Sciatic nerve (tissue), 2 donors: ENCODE data around the gene CENPX. TPM values are rescaled to one million over a fixed set of nuclear protein-coding genes. Genes with fewer than 3 reads are reported as not detected.
"Not testable (repeated sequence)": the region's sequence is repeated elsewhere in the genome, so short reads cannot be mapped to it uniquely, and the experiment has no call there.

Experiments used
- ATAC-seq: fragments of 200-7000 bp; cut with Tn5 transposase; one replicate; pipeline ENCODE4 v1.9.1; 2020; ENCODE audit warnings: mild to moderate bottlenecking, moderate library complexity
- DNase-seq: peaks from one replicate; pipeline ENCODE4 v3.0.0-alpha.2; 2020; ENCODE audit warnings: low spot score
- intact Hi-C: fragments of 100-400 bp; cut with DNase I; formaldehyde crosslinking; loops from one replicate; pipeline ENCODE4 v1.14.2; 2022
- total RNA-seq: library from RNA; stranded (reverse); fragmentation: NEBNext Ultra II Directional; extraction: Animal tissue kit (Norgen Biotek cat#: 25700); gene quantifications from one replicate; pipeline ENCODE4 v1.2.1, GENCODE V29; 2021
- donor health status: DM: no; HTN: no; CAD: no.
- donor health status: DM: no; HTN: no; CAD: no.

Gene CENPX
- total RNA-seq, 1 donor from 2014 or later: 33.6 TPM

GRCh38 chr17:82045936-82046484, 23.3 kb upstream of the CENPX start:
- no peak for ATAC-seq
- DNase-seq: no peak
- intact Hi-C loops: loop anchor here (10.0 kb wide), 1 partner anchor 269 kb away; the partner anchor contains the start of gene CD7

GRCh38 chr17:82043507-82043906, 20.8 kb upstream of the CENPX start:
- DNase-seq (no peak), ATAC-seq (no peak)
- intact Hi-C loops: loop anchor here (10.0 kb wide), 1 partner anchor 271 kb away; the partner anchor contains the start of gene CD7

DNA sequence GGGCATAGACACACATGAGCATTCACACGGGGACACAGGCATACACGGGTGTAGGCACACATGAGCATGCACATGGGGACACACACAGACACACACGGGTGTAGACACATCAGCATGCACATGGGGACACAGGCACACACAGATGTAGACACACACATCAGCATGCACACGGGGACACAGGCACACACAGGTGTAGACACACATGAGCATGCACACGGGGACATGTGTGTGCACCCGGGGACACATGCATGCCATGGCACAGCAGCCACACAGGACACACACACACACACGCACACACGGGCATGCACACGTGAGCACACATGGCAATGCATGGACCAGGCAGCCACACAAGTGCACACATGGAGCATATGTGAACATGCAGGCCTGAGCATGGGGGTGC, 20.0 kb upstream of the CENPX start:
- ATAC-seq: no peak
- DNase-seq: no peak
- intact Hi-C loops: loop anchor here (10.0 kb wide), 1 partner anchor 272 kb away; the partner anchor contains the start of gene CD7

DNA sequence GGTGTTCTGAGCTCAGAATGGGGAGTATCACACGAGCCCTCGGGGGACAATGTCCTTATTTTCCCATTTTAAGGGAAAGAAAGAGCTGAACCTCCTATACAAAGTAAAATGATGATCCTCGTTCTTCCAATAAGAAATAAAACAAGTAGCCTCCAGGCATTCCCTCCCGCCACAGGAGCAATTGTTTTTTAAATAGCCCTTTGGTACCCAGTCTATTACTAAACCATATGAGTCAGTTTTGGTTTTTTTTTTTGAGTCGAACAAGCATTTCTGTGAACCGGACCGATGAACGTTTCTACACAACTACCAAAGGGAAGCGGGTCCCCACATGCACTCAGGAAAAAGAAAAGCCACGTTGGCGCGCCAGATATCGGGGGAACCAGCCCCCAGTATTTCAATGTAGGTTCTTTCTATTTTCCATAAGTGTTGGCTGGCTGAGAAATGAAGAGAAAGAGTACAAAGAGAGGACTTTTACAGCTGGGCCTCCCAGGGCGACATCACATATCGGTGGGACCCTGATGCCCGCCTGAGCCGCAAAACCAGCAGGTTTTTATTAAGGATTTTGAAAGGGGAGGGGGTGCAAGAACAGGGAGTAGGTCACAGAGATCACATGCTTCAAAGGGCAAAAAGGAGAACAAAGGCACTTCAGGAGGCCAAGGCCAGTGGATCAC, 18.6 kb upstream of the CENPX start:
- DNase-seq: no peak
- ATAC-seq: no peak
- intact Hi-C loops: loop anchor here (10.0 kb wide), 1 partner anchor 274 kb away; the partner anchor contains the start of gene CD7

DNA sequence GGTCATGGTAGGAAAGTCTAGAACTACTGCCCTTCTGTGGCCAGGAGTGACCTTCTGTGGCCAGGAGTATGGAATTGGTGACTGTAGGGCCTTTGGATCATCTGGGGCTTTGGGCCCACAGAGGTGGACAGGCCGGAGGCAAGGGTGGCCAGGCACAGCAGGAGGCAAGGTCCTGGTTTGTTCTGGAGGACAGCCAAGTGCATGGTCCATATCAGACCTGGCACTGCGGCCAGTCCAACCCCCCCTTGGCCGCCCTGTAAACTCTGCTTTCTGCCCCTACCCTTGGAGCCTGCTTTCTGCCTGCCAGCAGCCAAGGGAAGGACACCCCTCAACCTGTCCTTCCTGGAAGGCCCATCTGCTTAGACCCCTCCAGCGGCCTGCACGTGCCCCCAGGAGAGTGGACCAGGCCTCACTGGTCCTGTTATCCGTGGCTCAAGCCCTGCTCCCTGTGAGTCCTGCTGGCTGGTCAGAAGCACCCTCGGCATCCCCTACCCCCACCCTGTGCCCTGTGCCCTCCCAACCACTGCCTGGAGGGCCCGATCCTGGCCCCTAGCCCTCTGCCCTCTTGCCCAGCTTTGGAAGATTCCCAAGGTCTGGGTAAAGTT, 17.1 kb upstream of the CENPX start:
- no peak for ATAC-seq

GRCh38 chr17:82038796-82039409, 16.2 kb upstream of the CENPX start:
- ATAC-seq, DNase-seq: not testable (repeated sequence)
- intact Hi-C loops: loop anchor here (10.0 kb wide), 1 partner anchor 46 kb away; no protein-coding TSS in a partner anchor

More for the DNA sequence above, 17.1 kb upstream of the CENPX start:
- intact Hi-C loops: loop anchor here (10.0 kb wide), 2 partner anchors 45 to 275 kb away; partner anchors contain the start of gene CD7
- no peak for DNase-seq

DNA sequence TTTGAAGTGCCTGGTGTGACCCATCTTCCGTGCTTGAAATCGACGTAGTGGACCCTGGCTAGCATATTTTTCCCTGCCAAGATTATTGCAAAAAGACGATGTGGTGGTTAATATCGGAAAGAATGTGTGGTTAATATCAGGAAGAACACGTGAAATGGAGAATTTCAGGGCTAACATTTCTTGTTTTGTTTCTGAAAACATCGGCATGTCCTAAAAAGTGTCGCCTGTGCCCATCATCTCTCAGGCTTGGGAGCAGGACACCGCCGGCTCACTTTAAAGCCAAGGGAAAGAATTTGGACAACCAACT, 15.2 kb upstream of the CENPX start:
- DNase-seq (no peak), ATAC-seq (no peak)
- intact Hi-C loops: loop anchor here (10.0 kb wide), 1 partner anchor 47 kb away; no protein-coding TSS in a partner anchor

GRCh38 chr17:82037092-82037888, 14.6 kb upstream of the CENPX start, which contains the start of gene DCXR:
Gene DCXR (minus strand): TSS chr17:82037697. CDS start chr17:82037682, 15 bp downstream.
- DNase-seq: peak; percentile 97
- peak; percentile 97 for ATAC-seq
- intact Hi-C loops: loop anchor here (10.0 kb wide), 1 partner anchor 48 kb away; no protein-coding TSS in a partner anchor

- DNase-seq (no peak), ATAC-seq (no peak)
- intact Hi-C loops: loop anchor here (10.0 kb wide), 1 partner anchor 48 kb away; no protein-coding TSS in a partner anchor
Observed at GRCh38 chr17:82036634-82037091, 14.0 kb upstream of the CENPX start.

DNA sequence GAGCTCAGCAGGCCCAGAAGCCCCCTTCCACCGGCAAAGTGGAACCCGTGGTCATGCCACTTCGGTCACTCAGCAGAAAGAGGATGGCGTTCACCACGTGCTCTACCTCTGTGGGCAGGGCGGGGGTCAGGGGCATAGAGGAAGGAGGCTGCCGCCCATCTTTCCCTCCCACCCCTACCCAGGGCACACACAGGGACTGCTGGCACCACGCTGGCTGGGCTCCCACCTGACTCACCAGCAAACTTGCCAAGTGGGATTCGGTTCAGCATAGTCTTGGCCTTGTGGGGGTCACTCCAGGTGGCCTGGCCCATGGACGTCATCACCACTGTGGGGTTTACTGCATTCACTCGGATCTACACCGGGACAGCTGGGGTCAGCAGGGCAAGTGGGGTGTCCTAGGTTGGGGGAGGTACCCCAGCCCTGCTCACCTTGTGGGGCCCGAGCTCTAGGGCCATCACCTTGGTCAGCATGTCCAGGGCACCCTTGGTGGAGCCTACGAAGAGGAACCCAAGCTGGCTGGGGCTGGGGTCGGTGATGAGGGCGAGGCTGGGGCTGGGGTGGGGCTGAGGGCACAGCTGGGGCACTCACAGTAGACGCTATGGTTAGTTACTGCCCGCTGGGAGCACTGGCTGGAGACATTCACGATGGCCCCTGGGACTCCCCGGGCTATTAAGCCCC, 13.4 kb upstream of the CENPX start:
- DNase-seq: no peak
- no peak for ATAC-seq
- intact Hi-C loops: loop anchor here (10.0 kb wide), 1 partner anchor 49 kb away; no protein-coding TSS in a partner anchor

- ATAC-seq (no peak), DNase-seq (no peak)
- intact Hi-C loops: loop anchor here (10.0 kb wide), 1 partner anchor 49 kb away; no protein-coding TSS in a partner anchor
Observed at GRCh38 chr17:82035488-82035887, 12.8 kb upstream of the CENPX start.

- DNase-seq (no peak), ATAC-seq (no peak)
- intact Hi-C loops: loop anchor here (10.0 kb wide), 1 partner anchor 50 kb away; no protein-coding TSS in a partner anchor
Observed at GRCh38 chr17:82034371-82035011, 11.8 kb upstream of the CENPX start.

- intact Hi-C loops: loop anchor here (10.0 kb wide), 1 partner anchor 51 kb away; no protein-coding TSS in a partner anchor
- ATAC-seq: no peak
Observed at GRCh38 chr17:82033359-82034085, 10.8 kb upstream of the CENPX start.

GRCh38 chr17:82031885-82032627, 9.4 kb upstream of the CENPX start:
- DNase-seq (no peak), ATAC-seq (no peak)
- intact Hi-C loops: loop anchor here (1.0 to 10.0 kb wide), 2 partner anchors 23 to 53 kb away; no protein-coding TSS in a partner anchor

More at GRCh38 chr17:82033359-82034085, 10.8 kb upstream of the CENPX start:
- DNase-seq: no peak

DNA sequence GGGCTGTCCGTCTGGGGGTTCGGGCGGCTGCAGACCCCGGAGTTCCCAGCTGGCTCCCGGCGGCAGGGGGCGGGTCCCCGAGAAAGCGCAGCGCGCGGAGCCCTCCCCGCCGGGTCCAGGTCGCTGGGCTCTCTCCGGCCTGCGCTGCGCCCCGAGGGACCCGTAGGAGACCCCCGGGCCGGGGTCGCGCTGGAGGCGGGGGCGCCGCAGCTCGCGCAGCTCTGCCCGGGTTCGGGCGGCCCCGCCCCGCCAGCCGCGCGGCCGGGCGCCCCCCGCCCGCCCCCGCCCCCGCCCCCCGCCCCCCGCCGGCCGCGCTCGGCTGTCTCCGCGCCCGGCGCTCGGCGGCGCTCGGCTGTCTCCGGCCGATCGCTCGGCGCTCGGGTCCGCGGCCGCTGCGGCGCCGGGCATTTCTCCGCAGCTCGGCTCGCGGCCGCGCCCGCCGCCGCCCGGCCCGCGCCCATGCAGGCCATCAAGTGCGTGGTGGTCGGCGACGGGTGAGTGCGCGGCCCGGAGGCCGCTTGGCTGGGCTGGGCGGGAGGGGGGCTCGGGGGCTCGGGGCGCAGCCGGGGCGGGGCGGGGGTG, 8.7 kb upstream of the CENPX start, which contains the start of gene RAC3:
Gene RAC3, plus strand, starts transcription at position 376 of the 582 bp plus-strand sequence. Its CDS starts 84 bp downstream, at position 460.
- DNase-seq: no peak
- intact Hi-C loops: loop anchor here (1.0 to 10.0 kb wide), 2 partner anchors 22 to 53 kb away; no protein-coding TSS in a partner anchor

More for the DNA sequence above, 8.7 kb upstream of the CENPX start, which contains the start of gene RAC3:
- no peak for ATAC-seq
